Measurements from ENCODE around the gene PHF12.

DNA sequence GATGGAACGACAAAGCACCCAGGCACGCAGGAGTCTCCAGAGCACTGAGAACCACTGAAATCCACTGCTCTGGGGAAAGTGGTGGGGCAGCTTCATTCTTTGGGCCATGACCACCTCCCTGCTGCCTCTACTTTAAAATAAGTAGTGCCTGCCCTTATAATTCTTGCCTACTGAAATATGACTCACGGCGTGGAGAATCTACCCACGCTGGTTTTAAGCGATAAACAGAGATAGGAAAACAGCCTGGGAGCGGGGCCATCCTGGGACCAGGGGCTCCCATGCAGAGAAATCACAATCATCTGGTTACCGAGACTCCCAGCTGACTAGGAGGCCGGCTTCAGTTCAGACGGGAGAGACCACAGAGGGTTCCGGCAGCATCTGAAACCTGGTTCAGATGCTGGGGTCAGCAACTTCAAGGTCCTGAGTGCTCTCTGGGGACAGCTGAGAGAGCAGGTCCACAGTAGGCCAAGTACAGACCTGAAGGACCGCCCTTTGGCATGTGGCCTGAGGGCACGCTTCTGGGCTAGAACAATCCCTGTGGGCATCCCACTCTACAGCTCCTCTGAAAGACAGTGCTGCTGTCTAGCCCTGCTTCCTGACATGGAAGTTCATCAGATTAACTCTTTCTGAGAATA, 39.8 kb downstream of the PHF12 start:
- no peak for TF ChIP-seq CTCF (IDR thresholded peaks at IDR 0.05)
- no peak for TF ChIP-seq BHLHE40 (IDR thresholded peaks at IDR 0.05; ENCODE audit: low read depth, low read length)
- no peak for TF ChIP-seq E2F6 (IDR thresholded peaks at IDR 0.05; ENCODE audit: borderline replicate concordance, low read depth)
- TF ChIP-seq ESRRA (IDR thresholded peaks at IDR 0.05; ENCODE audit: borderline replicate concordance, low read length), result no peak
- no peak for TF ChIP-seq HDAC2 (IDR thresholded peaks at IDR 0.05)
- no peak for TF ChIP-seq EP300 (IDR thresholded peaks at IDR 0.05)
- TF ChIP-seq SMC3 (IDR thresholded peaks at IDR 0.05), result no peak
- no peak for TF ChIP-seq USF2 (IDR thresholded peaks at IDR 0.05)
- TF ChIP-seq RCOR1 (IDR thresholded peaks at IDR 0.05; ENCODE audit: low read depth, low read length), result no peak
- no peak for TF ChIP-seq MYC (IDR thresholded peaks at IDR 0.05; ENCODE audit: borderline replicate concordance, low read length)
- TF ChIP-seq PBX3 (IDR thresholded peaks at IDR 0.05), result no peak
- TF ChIP-seq, protein P1, sequence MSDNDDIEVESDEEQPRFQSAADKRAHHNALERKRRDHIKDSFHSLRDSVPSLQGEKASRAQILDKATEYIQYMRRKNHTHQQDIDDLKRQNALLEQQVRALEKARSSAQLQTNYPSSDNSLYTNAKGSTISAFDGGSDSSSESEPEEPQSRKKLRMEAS (IDR thresholded peaks at IDR 0.05), result no peak

Measured in A549 (cell line).